VCaP (cell line): ENCODE measurements around the gene BLVRB.
"Not testable (repeated sequence)": the region's sequence is repeated elsewhere in the genome, so short reads cannot be mapped to it uniquely, and the experiment has no call there.

Source experiments
- H3K27ac ChIP-seq: fragments of 450-650 bp; 2 replicates; pipeline ENCODE4 v1.5.1; 2017
- TF ChIP-seq, protein P1 (sequence below): fragments of 450-650 bp; conservative IDR thresholded peaks from 2 replicates; pipeline ENCODE4 v1.5.1; 2017; ENCODE audit warnings: mild to moderate bottlenecking, moderate library complexity

BLVRB gene

DNA sequence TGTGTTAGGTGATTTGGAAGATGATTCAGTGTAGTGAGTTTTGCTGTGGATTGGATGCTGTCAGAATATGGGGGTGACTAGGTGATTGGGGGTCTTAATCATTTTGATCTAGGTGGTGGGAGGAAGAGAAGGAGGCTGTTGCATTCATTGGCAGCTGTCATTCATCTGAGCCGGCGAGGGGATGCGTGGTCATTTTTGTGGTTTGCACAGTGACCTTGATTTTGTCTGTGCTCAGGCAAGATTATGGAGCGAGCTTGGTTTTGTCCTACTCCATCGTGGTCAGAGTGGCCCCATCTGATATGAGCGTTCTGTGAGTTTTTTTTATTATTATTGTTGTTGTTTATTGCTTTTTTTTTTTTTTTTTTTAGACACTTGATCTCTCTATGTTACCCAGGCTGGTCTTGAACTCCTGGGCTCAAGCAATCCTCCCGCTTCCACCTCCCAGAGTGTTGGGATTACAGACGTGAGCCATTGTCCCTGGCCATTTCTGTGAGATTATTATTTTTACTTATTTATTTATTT lies 43.3 kb upstream of the BLVRB start:
- TF ChIP-seq, protein P1, sequence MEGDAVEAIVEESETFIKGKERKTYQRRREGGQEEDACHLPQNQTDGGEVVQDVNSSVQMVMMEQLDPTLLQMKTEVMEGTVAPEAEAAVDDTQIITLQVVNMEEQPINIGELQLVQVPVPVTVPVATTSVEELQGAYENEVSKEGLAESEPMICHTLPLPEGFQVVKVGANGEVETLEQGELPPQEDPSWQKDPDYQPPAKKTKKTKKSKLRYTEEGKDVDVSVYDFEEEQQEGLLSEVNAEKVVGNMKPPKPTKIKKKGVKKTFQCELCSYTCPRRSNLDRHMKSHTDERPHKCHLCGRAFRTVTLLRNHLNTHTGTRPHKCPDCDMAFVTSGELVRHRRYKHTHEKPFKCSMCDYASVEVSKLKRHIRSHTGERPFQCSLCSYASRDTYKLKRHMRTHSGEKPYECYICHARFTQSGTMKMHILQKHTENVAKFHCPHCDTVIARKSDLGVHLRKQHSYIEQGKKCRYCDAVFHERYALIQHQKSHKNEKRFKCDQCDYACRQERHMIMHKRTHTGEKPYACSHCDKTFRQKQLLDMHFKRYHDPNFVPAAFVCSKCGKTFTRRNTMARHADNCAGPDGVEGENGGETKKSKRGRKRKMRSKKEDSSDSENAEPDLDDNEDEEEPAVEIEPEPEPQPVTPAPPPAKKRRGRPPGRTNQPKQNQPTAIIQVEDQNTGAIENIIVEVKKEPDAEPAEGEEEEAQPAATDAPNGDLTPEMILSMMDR = no peak
- H3K27ac ChIP-seq = no peak overlapping the region

DNA sequence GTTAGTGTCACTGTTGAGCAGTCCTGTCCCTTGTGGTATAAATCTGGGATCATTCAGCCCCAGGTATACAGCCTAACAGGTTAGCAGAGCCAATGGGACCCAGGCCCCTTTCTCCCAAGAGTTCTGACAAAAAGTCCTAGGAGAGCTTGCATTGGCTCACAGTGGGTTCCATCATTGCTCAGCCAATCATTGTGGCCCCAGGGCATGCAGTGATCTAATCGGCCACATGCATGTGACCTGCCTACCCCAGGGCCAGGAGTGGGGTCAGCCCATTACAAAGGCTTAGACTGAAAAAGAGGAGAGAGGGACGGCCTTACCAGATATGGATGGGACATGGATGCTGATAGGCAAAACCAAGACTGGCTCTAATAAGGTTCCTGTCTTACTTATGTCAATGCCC lies 42.3 kb upstream of the BLVRB start:
- TF ChIP-seq, protein P1 = no peak
- no peak overlapping the region for H3K27ac ChIP-seq

DNA sequence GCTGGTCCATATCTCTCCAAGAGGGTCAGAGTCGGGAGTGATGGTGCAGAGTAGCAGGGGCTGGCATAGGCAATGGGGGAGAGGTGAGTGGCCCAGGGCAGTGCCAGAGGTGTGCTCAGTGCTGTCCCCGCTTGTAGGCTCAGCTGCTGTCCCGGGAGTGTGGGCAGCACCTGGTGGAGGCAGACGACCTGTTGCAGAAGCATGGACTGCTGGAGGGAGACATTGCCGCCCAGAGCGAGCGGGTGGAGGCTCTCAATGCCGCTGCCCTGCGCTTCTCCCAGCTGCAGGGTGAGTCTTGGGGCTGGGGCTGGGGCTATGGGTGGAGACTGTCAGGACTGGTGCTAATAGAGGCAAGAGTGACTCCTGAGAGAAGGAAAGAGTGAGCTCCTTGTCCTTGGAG lies 40.6 kb upstream of the BLVRB start:
- no peak overlapping the region for H3K27ac ChIP-seq

DNA sequence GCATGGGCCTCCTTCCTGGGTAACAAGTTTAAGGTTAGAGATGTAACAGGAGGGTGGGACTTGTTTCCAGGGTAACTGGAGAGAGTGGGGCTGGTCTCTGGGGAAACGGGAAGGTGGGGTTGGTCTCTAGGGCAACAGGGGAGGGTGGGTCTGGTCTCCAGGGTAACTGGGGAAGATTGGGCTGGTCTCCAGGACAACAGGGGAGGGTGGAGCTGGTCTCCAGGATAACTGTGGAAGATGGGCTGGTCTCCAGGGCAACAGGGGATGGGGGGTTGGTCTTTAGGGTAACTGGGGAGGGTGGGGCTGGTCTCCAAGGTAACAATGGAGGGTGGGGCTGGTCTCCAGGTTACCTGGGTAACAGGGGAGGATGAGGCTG lies 37.8 kb upstream of the BLVRB start:
- TF ChIP-seq, protein P1 = no peak

More for the DNA sequence above, 40.6 kb upstream of the BLVRB start:
- TF ChIP-seq, protein P1 = no peak

DNA sequence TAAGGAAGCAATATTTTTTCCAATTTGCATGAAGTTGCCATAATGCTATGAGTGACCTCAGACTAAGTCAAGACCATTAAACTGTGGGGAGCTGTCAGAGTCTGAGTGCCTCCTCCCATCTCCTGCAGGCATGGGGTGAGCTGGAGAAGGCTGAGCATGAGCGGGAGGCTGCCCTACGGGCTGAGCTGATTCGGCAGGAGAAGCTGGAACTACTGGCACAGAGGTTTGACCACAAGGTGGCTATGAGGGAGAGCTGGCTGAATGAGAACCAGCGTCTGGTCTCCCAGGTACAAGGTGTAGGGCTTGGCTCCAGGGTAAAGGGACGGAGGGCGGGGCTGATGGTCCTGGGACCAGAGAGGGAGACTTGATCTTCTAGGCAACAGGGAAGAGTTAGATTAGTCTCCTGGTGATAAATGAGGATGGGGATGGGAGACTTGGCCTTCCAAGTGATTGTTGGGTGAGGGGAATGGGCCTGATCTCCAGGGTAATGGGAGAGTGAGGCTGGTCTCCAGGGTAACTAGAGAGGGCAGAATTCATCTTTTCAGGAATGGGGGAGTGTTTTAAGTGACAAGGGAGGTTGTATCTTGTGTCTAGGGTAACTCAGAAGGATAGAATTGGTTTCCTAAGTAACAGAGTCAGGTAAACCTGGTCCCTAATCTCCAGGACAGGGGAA lies 37.2 kb upstream of the BLVRB start:
- H3K27ac ChIP-seq = no peak overlapping the region
- TF ChIP-seq, protein P1 = no peak; the same call in 1 of the 2 replicates

More for the DNA sequence above, 37.8 kb upstream of the BLVRB start:
- no peak overlapping the region for H3K27ac ChIP-seq

DNA sequence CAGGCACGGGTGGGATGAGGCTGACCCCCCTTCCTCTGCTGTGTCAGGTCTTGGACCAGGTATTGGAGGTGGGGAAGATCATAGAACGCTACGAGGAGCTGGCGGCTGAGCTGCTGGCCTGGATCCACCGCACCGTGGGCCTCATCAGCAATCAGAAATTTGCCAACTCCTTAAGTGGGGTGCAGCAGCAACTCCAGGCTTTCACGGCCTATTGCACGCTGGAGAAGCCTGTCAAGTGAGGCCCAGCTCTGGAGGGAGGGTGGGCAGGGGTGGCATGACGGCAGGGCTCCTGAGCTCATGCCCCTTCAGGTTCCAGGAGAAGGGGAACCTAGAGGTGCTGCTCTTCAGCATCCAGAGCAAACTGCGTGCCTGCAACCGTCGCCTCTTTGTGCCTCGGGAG lies 36.5 kb upstream of the BLVRB start:
- no peak overlapping the region for H3K27ac ChIP-seq
- TF ChIP-seq, protein P1 = no peak

DNA sequence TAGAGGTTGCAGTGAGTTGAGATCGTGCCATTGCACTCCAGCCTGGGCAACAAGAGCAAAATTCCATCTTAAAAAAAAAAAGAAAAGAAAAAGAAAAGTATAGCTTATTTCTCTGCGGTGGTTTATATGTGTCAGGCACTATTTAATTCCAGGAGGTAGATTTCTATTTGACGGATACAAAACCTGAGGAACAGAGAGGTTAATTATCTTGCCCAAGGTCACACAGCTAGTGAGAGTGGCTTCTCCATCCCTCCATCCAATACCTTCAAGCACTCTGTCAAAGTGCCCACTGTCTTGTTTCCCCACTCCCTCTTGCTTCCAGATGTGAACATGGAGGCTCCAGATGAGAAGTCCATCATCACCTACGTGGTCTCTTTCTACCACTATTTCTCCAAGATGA lies 36.1 kb upstream of the BLVRB start:
- TF ChIP-seq, protein P1 = no peak
- no peak overlapping the region for H3K27ac ChIP-seq

DNA sequence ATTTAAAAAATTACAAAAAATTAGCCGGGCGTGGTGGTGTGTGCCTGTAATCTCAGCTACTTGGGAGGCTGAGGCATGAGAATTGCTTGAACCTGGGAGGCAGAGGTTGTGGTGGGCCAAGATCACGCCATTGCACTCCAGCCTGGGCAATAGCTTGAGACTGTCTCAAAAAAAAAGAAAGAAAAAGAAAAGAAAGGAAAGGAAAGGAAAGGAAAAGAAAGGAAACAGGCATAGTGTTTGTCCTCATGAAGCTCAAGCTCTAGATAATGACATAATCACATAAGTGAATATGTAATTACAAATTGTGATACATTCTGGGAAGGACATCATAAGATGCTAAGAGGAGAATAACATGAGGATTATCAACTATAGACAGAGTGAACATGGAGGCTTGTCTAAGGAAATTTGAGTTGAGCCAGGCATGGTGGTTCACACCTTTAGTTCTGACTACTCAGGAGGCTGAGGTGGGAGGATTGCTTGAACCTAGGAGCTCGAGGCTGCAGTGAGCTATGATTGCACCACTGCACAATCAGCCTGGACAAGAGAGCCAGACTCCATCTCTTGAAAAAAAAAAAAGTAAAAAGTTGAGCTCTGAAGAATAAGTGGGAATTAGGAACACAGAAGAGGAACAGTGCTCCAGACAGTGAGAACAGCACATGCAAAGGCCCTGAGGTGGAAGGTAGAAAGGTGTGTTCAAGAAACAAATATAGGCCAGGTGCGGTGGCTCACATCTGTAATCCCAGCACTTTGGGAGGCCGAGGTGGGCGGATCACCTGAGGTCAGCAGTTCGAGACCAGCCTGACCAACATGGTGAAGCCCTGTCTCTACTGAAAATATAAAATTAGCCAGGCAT lies 35.4 kb upstream of the BLVRB start:
- H3K27ac ChIP-seq = not testable (repeated sequence)
